ENCODE results near the gene ZNF562.

GRCh38 chr19:9721861-9722260, 47.0 kb upstream of the ZNF562 start:
- no peak for TF ChIP-seq POLR2A (IDR thresholded peaks at IDR 0.05; ENCODE audit: low read length)
- TF ChIP-seq GATA1 (IDR thresholded peaks at IDR 0.05; ENCODE audit: low read depth, low read length), result no peak

All from erythroblast (primary cell).